Trophoblast cell (in vitro differentiated cells and primary cell): Measurements from ENCODE around the gene PTPRQ.
"Not testable (repeated sequence)": the region's sequence is repeated elsewhere in the genome, so short reads cannot be mapped to it uniquely, and the experiment has no call there.

Experiments used
- DNase-seq, 2 donors: peaks; one replicate each; pipeline ENCODE4 v3.0.0-alpha.2; 2016
- H2AFZ ChIP-seq: 2 replicates; pipeline ENCODE4 v1.6.1; 2013; ENCODE audit warnings: low read length, moderate library complexity, mild to moderate bottlenecking; ENCODE audit not compliant: insufficient read depth, poor library complexity
- H2AK5ac ChIP-seq: 2 replicates; pipeline ENCODE4 v1.6.1; 2013; ENCODE audit warnings: mild to moderate bottlenecking, low read length
- H2BK120ac ChIP-seq: 2 replicates; pipeline ENCODE4 v1.6.1; 2013; ENCODE audit warnings: low read length, mild to moderate bottlenecking, moderate library complexity; ENCODE audit not compliant: insufficient read depth, poor library complexity
- H2BK12ac ChIP-seq: 2 replicates; pipeline ENCODE4 v1.6.1; 2013; ENCODE audit warnings: mild to moderate bottlenecking, low read length, moderate library complexity
- H2BK5ac ChIP-seq: 2 replicates; pipeline ENCODE4 v1.6.1; 2013; ENCODE audit warnings: low read length, low read depth, moderate library complexity, mild to moderate bottlenecking; ENCODE audit not compliant: poor library complexity
- H3K14ac ChIP-seq: 2 replicates; pipeline ENCODE4 v1.6.1; 2013; ENCODE audit warnings: mild to moderate bottlenecking, low read length
- H3K18ac ChIP-seq: 2 replicates; pipeline ENCODE4 v1.6.1; 2013; ENCODE audit warnings: mild to moderate bottlenecking, low read length
- H3K23ac ChIP-seq: 2 replicates; pipeline ENCODE4 v1.6.1; 2013; ENCODE audit warnings: low read length
- H3K27ac ChIP-seq: 2 replicates; pipeline ENCODE4 v1.5.1; 2013; ENCODE audit warnings: low read depth, mild to moderate bottlenecking, inconsistent platforms, low read length, moderate library complexity
- H3K27me3 ChIP-seq: 2 replicates; pipeline ENCODE4 v1.6.1; 2013; ENCODE audit warnings: inconsistent platforms, mild to moderate bottlenecking, low read length, moderate library complexity; ENCODE audit not compliant: insufficient read depth
- H3K36me3 ChIP-seq, 2 experiments: 1 replicate in 1 of 2; 2 replicates in 1 of 2; pipeline ENCODE4 v1.6.1; 2013; ENCODE audit warnings: low read length in 2 of 2, mild to moderate bottlenecking in 2 of 2, moderate library complexity in 1 of 2; ENCODE audit not compliant: insufficient read depth in 2 of 2, control insufficient read depth in 1 of 2
- H3K4ac ChIP-seq: 2 replicates; pipeline ENCODE4 v1.6.1; 2013; ENCODE audit warnings: low read depth, mild to moderate bottlenecking, low read length, moderate library complexity
- H3K4me1 ChIP-seq, 2 experiments: 1 replicate in 1 of 2; 2 replicates in 1 of 2; pipeline ENCODE4 v1.6.1; 2013; ENCODE audit warnings: low read length in 2 of 2, mild to moderate bottlenecking in 2 of 2, moderate library complexity in 1 of 2; ENCODE audit not compliant: insufficient read depth in 2 of 2, control insufficient read depth in 1 of 2
- H3K4me2 ChIP-seq: 2 replicates; pipeline ENCODE4 v1.6.1; 2013; ENCODE audit warnings: inconsistent platforms, mild to moderate bottlenecking, low read length, moderate library complexity
- H3K4me3 ChIP-seq: 2 replicates; pipeline ENCODE4 v1.5.1; 2013; ENCODE audit warnings: mild to moderate bottlenecking, low read depth, low read length, inconsistent platforms
- H3K79me1 ChIP-seq: one replicate; pipeline ENCODE4 v1.6.1; 2013; ENCODE audit warnings: low read length
- H3K79me2 ChIP-seq: 2 replicates; pipeline ENCODE4 v1.6.1; 2013; ENCODE audit warnings: low read length, mild to moderate bottlenecking; ENCODE audit not compliant: control insufficient read depth, insufficient read depth, poor library complexity
- H3K9ac ChIP-seq: 2 replicates; pipeline ENCODE4 v1.6.1; 2013; ENCODE audit warnings: mild to moderate bottlenecking, low read length
- H3K9me3 ChIP-seq: 2 replicates; pipeline ENCODE4 v1.6.1; 2013; ENCODE audit warnings: low read depth, mild to moderate bottlenecking, control low read depth, inconsistent platforms, low read length; ENCODE audit not compliant: insufficient read depth
- H4K12ac ChIP-seq: 2 replicates; pipeline ENCODE4 v1.6.1; 2013; ENCODE audit warnings: low read depth, mild to moderate bottlenecking, low read length, moderate library complexity
- H4K8ac ChIP-seq: 2 replicates; pipeline ENCODE4 v1.6.1; 2013; ENCODE audit warnings: low read depth, mild to moderate bottlenecking, low read length, moderate library complexity
- H4K91ac ChIP-seq: one replicate; pipeline ENCODE4 v1.6.1; 2013; ENCODE audit warnings: low read depth, mild to moderate bottlenecking, low read length, moderate library complexity
- WGBS: extraction: QIAGEN DNeasy Blood & Tissue Kit; methylation state at CpG from one replicate; pipeline ENCODE4 v1.1.7; 2013; ENCODE audit warnings: missing lambda C conversion rate; ENCODE audit not compliant: insufficient read length, insufficient coverage; ENCODE audit errors: extremely low coverage; 5-methylcytosine and 5-hydroxymethylcytosine counted together

Gene PTPRQ

GRCh38 chr12:80460972-80461371 is 16.9 kb downstream of the PTPRQ start:
- no peaks in the 10 kb centered on the region for H3K79me2 ChIP-seq
- H3K4ac ChIP-seq: no peak overlapping the region
- no peak overlapping the region for H3K18ac ChIP-seq
- H2BK12ac ChIP-seq: no peak overlapping the region
- no peak overlapping the region for H2AK5ac ChIP-seq
- H3K36me3 ChIP-seq: no peaks in the 10 kb centered on the region
- DNase-seq: no peak
- no peaks in the 10 kb centered on the region for H3K79me1 ChIP-seq
- H3K14ac ChIP-seq: no peak overlapping the region
- H2BK120ac ChIP-seq: no peak overlapping the region
- H3K9me3 ChIP-seq: no peaks in the 10 kb centered on the region
- H3K23ac ChIP-seq: no peak overlapping the region
- no peak overlapping the region for H4K91ac ChIP-seq
- no peak overlapping the region for H4K12ac ChIP-seq
- no peak overlapping the region for H3K4me3 ChIP-seq
- H3K27ac ChIP-seq: no peak overlapping the region
- H3K4me2 ChIP-seq: no peak overlapping the region
- no peak overlapping the region for H4K8ac ChIP-seq
- H2BK5ac ChIP-seq: no peak overlapping the region
- H3K9ac ChIP-seq: no peak overlapping the region
- no peak overlapping the region for H2AFZ ChIP-seq
- no peaks in the 10 kb centered on the region for H3K27me3 ChIP-seq
- no peaks in the 10 kb centered on the region for H3K4me1 ChIP-seq
- whole genome bisulfite sequencing: no CpG with 5 or more reads among the region's 4 CpGs

GRCh38 chr12:80461851-80462250 is 17.8 kb downstream of the PTPRQ start:
- not testable (repeated sequence) for H2AK5ac ChIP-seq, H3K9me3 ChIP-seq, H3K79me1 ChIP-seq

DNA sequence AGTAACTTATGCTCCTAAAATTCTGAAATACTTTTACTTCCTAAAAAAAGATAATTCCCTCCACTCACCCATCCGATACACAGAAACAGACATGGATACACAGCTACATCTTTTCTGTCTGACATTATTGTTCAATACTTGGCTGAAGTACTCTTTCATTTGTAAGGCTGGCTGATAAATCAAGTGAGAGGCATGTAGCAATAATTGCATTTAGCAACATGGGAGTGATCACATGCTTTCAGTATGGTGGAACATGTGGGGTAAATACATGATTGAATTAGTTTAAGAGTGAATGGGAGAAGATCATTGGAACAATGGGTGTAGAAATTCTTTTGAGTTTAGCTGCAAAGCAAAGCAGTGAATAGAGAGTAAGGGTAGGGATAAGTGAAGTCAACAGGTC is 25.6 kb downstream of the PTPRQ start:
- Histone ChIP-seq H4K12ac (no peak overlapping the region), H4K8ac (no peak overlapping the region), H3K79me1 (no peaks in the 10 kb centered on the region), H3K9me3 (no peaks in the 10 kb centered on the region), H2BK120ac (no peak overlapping the region), H3K27ac (no peak overlapping the region), H3K18ac (no peak overlapping the region), H3K36me3 (no peaks in the 10 kb centered on the region), H3K14ac (no peak overlapping the region), H2BK12ac (no peak overlapping the region), H3K9ac (no peak overlapping the region), H3K23ac (no peak overlapping the region), H3K4me1 (no peaks in the 10 kb centered on the region), H3K27me3 (no peaks in the 10 kb centered on the region), H3K4me2 (no peak overlapping the region), H3K4ac (no peak overlapping the region), H3K4me3 (no peak overlapping the region), H2AFZ (no peak overlapping the region), H2AK5ac (no peak overlapping the region), H2BK5ac (no peak overlapping the region), H4K91ac (no peak overlapping the region), H3K79me2 (no peaks in the 10 kb centered on the region)
- DNase-seq: no peak
- WGBS: no CpG with 5 or more reads among the region's 1 CpG

More at GRCh38 chr12:80461851-80462250, 17.8 kb downstream of the PTPRQ start:
- H2BK12ac ChIP-seq, H4K91ac ChIP-seq, H3K4me3 ChIP-seq, H3K18ac ChIP-seq, H2BK5ac ChIP-seq, H3K4me2 ChIP-seq, H3K9ac ChIP-seq, H2BK120ac ChIP-seq, H2AFZ ChIP-seq, DNase-seq, H3K14ac ChIP-seq, H3K36me3 ChIP-seq, H3K27ac ChIP-seq, H4K8ac ChIP-seq, H3K4me1 ChIP-seq, H3K79me2 ChIP-seq, H4K12ac ChIP-seq, H3K4ac ChIP-seq, H3K23ac ChIP-seq, H3K27me3 ChIP-seq: not testable (repeated sequence)
- WGBS: no CpG with 5 or more reads among the region's 18 CpGs

DNA sequence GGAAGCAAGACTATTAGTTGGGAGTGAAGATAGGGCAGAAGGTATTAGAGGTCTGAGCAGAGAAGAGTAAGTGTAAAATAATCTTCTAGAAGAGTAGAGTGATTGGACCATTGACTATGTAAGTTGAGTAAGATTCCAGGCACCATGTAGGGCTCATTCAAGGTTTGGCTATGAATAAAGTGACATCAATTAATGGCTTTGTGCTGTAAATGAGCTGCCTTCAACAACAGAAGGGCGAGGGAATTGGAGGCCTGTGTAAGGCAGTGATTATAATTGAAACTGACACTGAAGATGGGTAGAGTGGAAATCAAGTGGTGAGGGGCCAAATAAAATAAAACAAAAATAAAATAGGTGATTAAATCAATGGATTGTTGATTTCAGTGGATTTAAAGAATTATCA is 26.4 kb downstream of the PTPRQ start:
- Histone ChIP-seq H3K4me1 (no peaks in the 10 kb centered on the region), H2AK5ac (no peak overlapping the region), H3K4me3 (no peak overlapping the region), H4K91ac (no peak overlapping the region), H3K4ac (no peak overlapping the region), H3K14ac (no peak overlapping the region), H3K27ac (no peak overlapping the region), H3K23ac (no peak overlapping the region), H3K27me3 (no peaks in the 10 kb centered on the region), H3K9ac (no peak overlapping the region), H3K79me1 (no peaks in the 10 kb centered on the region), H2BK12ac (no peak overlapping the region), H3K36me3 (no peaks in the 10 kb centered on the region), H3K79me2 (no peaks in the 10 kb centered on the region), H4K8ac (no peak overlapping the region), H3K4me2 (no peak overlapping the region), H2AFZ (no peak overlapping the region), H3K18ac (no peak overlapping the region), H3K9me3 (no peaks in the 10 kb centered on the region), H4K12ac (no peak overlapping the region), H2BK120ac (no peak overlapping the region), H2BK5ac (no peak overlapping the region)
- no peak for DNase-seq
- WGBS: no CpG with 5 or more reads among the region's 1 CpG
